NCI-H2227 (cell line): ENCODE results near the gene ERCC2.
A peak's percentile ranks its signal among the peaks of the same experiment; 100 is the strongest.
"Not testable (repeated sequence)": the region's sequence is repeated elsewhere in the genome, so short reads cannot be mapped to it uniquely, and the experiment has no call there.

Experiments used
- DNase-seq: peaks from one replicate; lab custom pipeline; 2025; ENCODE audit not compliant: unreplicated experiment; lab: John Stamatoyannopoulos, UW

The ERCC2 gene

GRCh38 chr19:45370410-45371204 lies at the start of gene ERCC2:
TSS of gene ERCC2 (minus strand) at chr19:45370573. CDS start at chr19:45370540, 33 bp downstream.
- peak; percentile 97 for DNase-seq

GRCh38 chr19:45419895-45420294 lies 49.5 kb upstream of the ERCC2 start:
- DNase-seq = no peak

DNA sequence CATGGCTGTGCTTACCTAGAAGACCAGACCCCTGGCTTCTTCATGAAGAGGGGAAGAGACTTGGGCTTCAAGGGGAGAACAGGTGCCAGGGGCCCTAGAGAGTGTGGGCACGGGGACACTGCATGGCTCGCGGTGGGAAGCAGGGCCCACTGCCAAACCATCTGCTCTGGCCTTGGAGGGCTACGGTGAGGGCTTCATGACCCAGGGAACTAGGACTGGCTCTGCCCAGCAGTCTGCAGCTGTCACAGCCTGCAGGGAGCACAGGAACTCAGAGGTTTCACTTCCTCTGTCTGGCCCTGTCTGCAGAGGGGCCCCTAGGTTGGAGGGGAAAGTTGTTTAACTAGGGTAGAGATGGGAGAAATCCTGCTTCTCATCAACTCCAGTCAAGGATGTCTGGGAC lies 49.0 kb upstream of the ERCC2 start:
- DNase-seq = no peak

DNA sequence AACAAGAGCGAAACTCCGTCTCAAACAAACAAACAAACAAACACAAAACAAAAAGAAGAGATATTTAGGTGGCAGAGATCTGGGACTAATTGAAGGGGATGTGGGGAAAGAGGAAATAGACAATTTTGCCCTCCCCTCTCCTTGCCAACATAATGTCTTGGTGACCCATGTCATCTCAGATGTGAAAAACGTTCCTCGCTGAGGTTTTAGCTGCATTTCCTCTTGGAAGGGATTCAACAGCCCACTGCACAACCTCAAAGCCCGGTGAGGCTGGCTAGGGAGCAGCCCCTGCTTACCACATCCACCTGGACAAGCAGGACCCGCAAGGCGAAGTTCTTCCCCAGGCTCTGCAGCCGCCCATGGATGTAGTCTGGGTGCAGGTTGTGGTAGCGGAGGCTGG lies 48.4 kb upstream of the ERCC2 start:
- no peak for DNase-seq

DNA sequence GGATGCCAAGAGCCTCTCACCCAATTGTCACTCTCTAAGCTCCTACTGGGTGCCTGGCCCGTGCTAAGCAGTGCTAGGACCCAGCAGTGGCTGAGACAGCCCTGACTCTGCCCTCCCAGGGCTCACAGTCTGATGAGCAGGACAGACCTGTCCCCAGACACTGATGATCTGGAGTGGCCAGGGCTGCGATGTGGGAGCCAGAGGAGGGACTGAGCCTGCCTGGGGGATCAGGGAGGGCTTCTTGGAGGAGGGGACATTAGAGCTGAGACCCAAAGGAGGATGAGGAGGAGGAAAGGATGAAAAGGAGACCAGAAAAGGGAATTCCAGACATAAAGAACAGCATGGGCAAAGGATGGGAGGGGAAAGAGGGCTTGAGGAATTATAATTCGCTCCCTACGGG lies 46.8 kb upstream of the ERCC2 start:
- DNase-seq = no peak

DNA sequence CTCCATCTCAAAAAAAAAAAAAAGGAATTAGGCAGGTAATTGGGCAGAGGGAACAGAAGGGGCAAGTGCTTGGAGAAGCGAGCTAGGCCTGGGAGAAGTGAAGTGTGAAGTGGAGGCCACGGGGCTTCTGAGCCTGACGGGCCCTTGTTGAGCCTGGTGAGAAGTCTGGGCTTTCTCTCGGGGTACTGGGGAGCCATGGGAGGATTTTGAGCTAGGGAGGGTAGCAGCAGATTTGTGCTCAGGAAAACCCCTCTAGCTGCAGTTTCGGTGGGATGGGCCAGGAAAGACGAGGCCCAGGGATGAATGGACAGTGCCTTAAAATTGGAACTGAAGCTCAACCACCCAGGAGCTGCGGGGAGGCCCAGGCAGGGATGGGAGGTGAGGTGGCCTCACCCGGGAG lies 44.1 kb upstream of the ERCC2 start:
- no peak for DNase-seq

DNA sequence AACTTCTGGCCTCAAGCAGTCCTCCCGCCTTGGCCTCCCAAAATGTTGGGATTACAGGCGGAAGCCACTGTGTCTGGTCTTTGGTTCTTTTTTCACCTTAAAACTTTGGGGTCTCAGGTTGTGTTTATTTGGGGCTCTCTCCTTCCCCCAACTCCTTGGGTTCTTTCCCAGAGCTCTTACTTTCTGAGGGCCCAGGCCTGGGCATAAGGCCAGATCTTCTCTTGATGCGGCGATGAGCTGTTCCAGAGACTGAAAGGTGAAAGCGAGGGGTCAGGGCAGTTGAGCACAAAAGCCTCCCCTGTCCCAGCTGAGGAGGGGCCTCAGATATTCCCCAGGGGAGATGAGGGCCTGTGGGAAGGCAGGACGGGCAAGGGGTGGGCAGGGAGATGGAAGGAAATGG lies 43.1 kb upstream of the ERCC2 start:
- no peak for DNase-seq

DNA sequence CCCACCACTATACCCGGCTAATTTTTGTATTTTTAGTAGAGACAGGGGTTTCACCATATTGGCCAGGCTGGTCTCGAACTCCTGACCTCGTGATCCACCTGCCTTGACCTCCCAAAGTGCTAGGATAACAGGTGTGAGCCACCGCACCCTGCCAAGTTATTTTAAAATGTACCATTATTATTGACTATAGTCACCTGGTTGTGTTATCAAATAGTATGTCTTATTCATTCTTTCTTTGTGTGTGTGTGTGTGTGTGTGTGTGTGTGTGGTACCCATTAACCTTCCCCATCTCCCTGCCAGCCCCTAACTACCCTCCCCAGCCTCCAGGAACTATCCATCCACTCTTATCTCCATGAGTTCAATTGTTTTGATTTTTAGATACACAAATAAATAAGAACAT lies 40.0 kb upstream of the ERCC2 start:
- not testable (repeated sequence) for DNase-seq

- no peak for DNase-seq
These were observed 39.2 kb upstream of the ERCC2 start for GRCh38 chr19:45409557-45409920.

- DNase-seq = no peak
These were observed 38.6 kb upstream of the ERCC2 start for GRCh38 chr19:45408830-45409556.

DNA sequence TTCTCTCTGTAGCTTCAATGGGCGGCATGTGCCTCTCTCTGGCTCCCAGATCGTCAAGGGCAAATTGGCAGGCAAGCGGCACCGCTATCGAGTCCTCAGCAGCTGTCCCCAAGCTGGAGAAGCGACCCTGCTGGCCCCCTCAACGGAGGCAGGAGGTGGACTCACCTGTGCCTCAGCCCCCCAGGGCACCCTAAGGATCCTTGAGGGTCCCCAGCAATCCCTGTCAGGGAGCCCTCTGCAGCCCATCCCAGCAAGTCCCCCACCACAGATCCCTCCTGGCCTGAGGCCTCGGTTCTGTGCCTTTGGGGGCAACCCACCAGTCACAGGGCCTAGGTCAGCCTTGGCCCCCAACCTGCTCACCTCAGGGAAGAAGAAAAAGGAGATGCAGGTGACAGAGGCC lies 37.7 kb upstream of the ERCC2 start:
- no peak for DNase-seq

- DNase-seq = not testable (repeated sequence)
These were observed 37.2 kb upstream of the ERCC2 start for GRCh38 chr19:45407585-45407984.

GRCh38 chr19:45407091-45407375 lies 36.7 kb upstream of the ERCC2 start:
- no peak for DNase-seq

- DNase-seq = peak; percentile 81
These were observed 36.1 kb upstream of the ERCC2 start, which contains the start of gene POLR1G for GRCh38 chr19:45406226-45407090. TSS of gene POLR1G (plus strand) at chr19:45406644. CDS start at chr19:45406697, 53 bp downstream.

GRCh38 chr19:45405435-45406225 lies 35.3 kb upstream of the ERCC2 start:
- DNase-seq = peak; percentile 84

DNA sequence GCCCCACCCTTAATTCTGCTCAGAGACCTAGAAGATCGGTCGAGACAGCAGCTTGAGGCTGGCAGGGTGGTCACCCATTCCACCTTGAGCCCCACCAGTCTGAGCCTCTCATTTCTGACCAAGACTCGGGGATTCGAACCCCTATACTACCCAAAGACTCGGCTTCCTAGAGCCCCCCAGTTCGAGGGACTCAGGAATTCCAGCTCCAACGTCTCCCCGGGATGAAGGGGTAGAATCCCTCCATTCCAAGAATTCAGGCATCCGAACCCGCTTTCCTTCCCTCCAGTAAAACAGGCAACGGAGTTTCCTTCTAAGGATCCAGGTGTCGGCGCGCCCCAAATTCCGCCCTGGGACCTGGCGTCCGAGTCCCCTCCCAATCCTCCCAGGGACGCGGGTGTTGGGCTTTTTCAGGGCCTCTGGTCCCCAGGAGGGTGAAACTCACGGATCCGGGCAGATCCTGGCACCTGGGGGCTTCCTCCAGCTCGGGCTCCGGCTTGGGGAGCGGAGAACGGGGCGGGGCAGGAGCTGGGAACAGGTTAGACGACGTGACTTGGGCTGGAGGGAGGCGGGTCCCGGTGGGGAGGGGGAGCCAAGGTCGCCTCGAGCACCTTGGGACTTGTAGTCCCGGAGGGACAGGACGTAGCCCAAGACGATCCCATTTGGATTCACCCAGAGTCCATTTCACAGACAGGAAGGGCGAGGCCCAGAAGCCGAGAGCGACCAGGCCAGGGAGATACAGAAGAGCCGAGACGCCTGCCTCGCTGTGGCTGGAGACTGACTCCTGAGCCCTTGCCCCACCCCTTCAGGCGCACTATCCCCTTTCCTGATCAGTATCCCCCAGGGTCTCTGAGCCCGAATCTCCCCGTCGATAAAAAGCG lies 34.4 kb upstream of the ERCC2 start, which contains the start of gene PPP1R13L:
Gene PPP1R13L (minus strand): TSS at position 513 of the 878 bp plus-strand sequence. CDS start 6,751 bp downstream, outside the sequence.
- DNase-seq = peak; percentile 81

DNA sequence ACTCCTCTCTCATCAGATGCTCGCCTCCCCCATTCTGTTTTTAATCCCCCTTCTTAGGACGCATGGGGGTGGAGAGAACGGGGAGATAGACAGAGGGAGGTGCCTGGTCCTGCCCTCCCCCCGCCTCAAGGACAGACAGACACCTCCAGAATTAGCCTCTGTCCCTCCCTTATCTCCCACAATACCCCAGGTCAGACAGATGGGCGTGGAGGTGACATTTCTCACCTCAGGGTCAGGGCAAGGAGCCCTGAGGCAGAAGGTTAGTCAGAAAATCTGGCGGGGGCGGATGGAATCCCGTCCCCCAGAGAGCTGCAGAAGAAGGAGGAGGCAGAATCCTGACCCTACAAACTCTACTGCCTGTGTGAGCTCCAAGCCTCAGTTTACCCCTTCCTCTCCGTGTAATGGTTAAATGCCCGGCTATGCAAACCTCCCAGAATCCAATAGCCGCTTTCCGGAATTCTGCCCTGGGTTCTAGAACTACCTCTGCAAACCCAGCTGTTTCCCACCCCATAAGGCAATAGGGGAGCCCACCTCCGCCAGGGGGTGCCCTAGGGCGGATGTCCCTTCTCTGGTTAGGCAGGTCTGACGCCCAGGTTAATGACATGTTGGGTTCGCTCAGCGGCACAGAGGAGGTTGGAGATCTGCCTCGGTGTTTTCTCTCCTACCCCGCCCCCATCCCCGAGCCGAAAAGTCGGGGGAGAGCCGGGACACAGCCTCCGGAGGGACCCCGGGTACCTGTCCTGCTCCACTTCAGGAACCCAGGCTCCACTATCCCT lies 33.6 kb upstream of the ERCC2 start:
- peak; percentile 58 for DNase-seq

- no peak for DNase-seq
These were observed 32.9 kb upstream of the ERCC2 start for GRCh38 chr19:45403272-45403671.
